Heart right ventricle (tissue), 16 donors: ENCODE data around the gene UGT1A3. TPM values are rescaled to one million over a fixed set of nuclear protein-coding genes. Genes with fewer than 3 reads are reported as not detected.

Source experiments
- ATAC-seq, 8 donors: fragments of 200-7000 bp; cut with Tn5 transposase; one replicate each; pipeline ENCODE4 v1.9.1; 2020; ENCODE audit warnings: mild to moderate bottlenecking in 8 of 8, moderate library complexity in 8 of 8, moderate number of reproducible peaks in 1 of 8
- DNase-seq, 2 donors: peaks; one replicate each; pipeline ENCODE4 v3.0.0-alpha.2; 2020
- H3K27ac ChIP-seq, 10 donors: fragments of 200-600 bp; sonication (generic) in 2 of 10; one replicate each; pipeline versions ENCODE4 v1.5.0 to v1.8.0; 2020 to 2022; ENCODE audit warnings: mild to moderate bottlenecking in 3 of 10
- H3K27me3 ChIP-seq, 7 donors: fragments of 200-600 bp; one replicate each; pipeline ENCODE4 v1.8.0; 2021 to 2022; ENCODE audit warnings: mild to moderate bottlenecking in 2 of 7
- H3K36me3 ChIP-seq, 9 donors: fragments of 200-600 bp; sonication (generic) in 1 of 9; one replicate each; pipeline versions ENCODE4 v1.5.0 to v1.8.0; 2020 to 2022; ENCODE audit warnings: mild to moderate bottlenecking in 2 of 9
- H3K4me1 ChIP-seq, 9 donors: fragments of 200-600 bp; sonication (generic) in 1 of 9; one replicate each; pipeline versions ENCODE4 v1.5.0 to v1.8.0; 2020 to 2022; ENCODE audit warnings: mild to moderate bottlenecking in 4 of 9
- H3K4me3 ChIP-seq, 10 donors: fragments of 200-600 bp; sonication (generic) in 2 of 10; one replicate each; pipeline versions ENCODE4 v1.5.0 to v1.8.0; 2020 to 2022; ENCODE audit warnings: mild to moderate bottlenecking in 7 of 10, moderate library complexity in 2 of 10
- H3K9me3 ChIP-seq, 11 donors: fragments of 200-600 bp in 10 of 11; sonication (generic) in 2 of 11; one replicate each; pipeline versions ENCODE4 v1.5.0 to v1.8.0; 2013 to 2022; ENCODE audit warnings: mild to moderate bottlenecking in 2 of 11, control low read depth in 1 of 11, moderate library complexity in 1 of 11
- CTCF ChIP-seq, 9 donors: fragments of 200-600 bp; sonication (generic) in 2 of 9; IDR thresholded peaks; one replicate each; pipeline versions ENCODE4 v1.5.0 to v1.8.0; 2021 to 2022; ENCODE audit warnings: antibody characterized with exemption in 9 of 9, mild to moderate bottlenecking in 5 of 9, moderate library complexity in 1 of 9
- WGBS, 2 donors: extraction: QIAGEN DNeasy Blood & Tissue Kit; methylation state at CpG; one replicate each; pipeline ENCODE4 v1.1.7; 2013; ENCODE audit warnings: inconsistent platforms in 1 of 2; 5-methylcytosine and 5-hydroxymethylcytosine counted together
- intact Hi-C, 10 donors: fragments of 100-400 bp; cut with DNase I; formaldehyde crosslinking; loops; one replicate each; pipeline versions ENCODE4 v1.11.1 to v1.14.2; 2022
- polyA plus RNA-seq, 2 donors: library from polyadenylated mRNA; stranded (reverse); fragments of 200-250 nt; gene quantifications; one replicate each; pipeline ENCODE4 v1.2.3, GENCODE V29; 2013
- total RNA-seq, 10 donors: library from RNA; stranded (reverse); fragmentation: NEBNext Ultra II Directional in 3 of 10; extraction: Animal tissue kit (Norgen Biotek cat#: 25700) in 3 of 10; gene quantifications; one replicate each; pipeline versions ENCODE4 v1.2.1 to v1.2.4, GENCODE V29; 2021 to 2023
- donor health status: Arrhythmogenic right ventricular cardiomyopathy.
- donor health status: ischemic (EF 13 %, LVEDD 7.1; RV severe dilation, severe dysfunction).
- donor health status: healthy with polysubstance abuse.
- donor health status: DM: no; HTN: yes; CAD: no.
- donor health status: DM: no; HTN: no; CAD: no.
- donor health status: ischemic (EF 25% LVEDD 6.9; RV normal size, moderate dysfunction).
- donor health status: ischemic (EF 25% LVEDD 5.7; RV mildly dilated, moderate dysfunction).
- donor health status: healthy.
- donor health status: DM: yes; HTN: yes; CAD: no.
- donor health status: Ischemic cardiomyopathy.
- donor health status: ischemic (EF 35%, LVEDD 5.7; RV mildly dilated, moderate dysfunction).
- donor health status: nonischemic (EF 11% LVEDD 7.7; RV severe dilation, severe dysfunction).
- donor health status: DM: yes; HTN: yes; CAD: no.
- donor health status: PGD.
- donor health status: ischemic (EF 29% LVEDD 5.4; RV normal size, mild dysfunction).
- donor health status: nonischemic (EF 23%, LVEDD 6.1; RV moderate dilation, normal function).

UGT1A3 gene
- total and polyA plus RNA-seq, 12 donors, result not detected

- TF ChIP-seq CTCF (IDR thresholded peaks at IDR 0.05), result no peak
- WGBS, 2 donors, result 76 to 79% methylated on average over 14 of the region's 14 CpGs
Measured at GRCh38 chr2:233798335-233799086, 69.7 kb downstream of the UGT1A3 start.

GRCh38 chr2:233799087-233799665, 70.3 kb downstream of the UGT1A3 start:
- intact Hi-C loops, result no loop called here
- no peak overlapping the region for H3K4me3 ChIP-seq
- no peak for TF ChIP-seq CTCF (IDR thresholded peaks at IDR 0.05)
- H3K4me1 ChIP-seq, result no peaks in the 10 kb centered on the region
- H3K9me3 ChIP-seq, result peaks cover 0 to 5% (median 0%) of the 10 kb centered on the region in 11 donors
- H3K27me3 ChIP-seq, result peaks cover 0 to 6% (median 4%) of the 10 kb centered on the region in 7 donors
- 58% methylated on average over 7 of the region's 7 CpGs for WGBS, 2 donors
- DNase-seq, result no peak
- H3K27ac ChIP-seq, result no peak overlapping the region
- H3K36me3 ChIP-seq, result no peaks in the 10 kb centered on the region
- no peak for ATAC-seq

More at GRCh38 chr2:233798335-233799086, 69.7 kb downstream of the UGT1A3 start:
- no peaks in the 10 kb centered on the region for H3K4me1 ChIP-seq
- DNase-seq, result no peak
- H3K4me3 ChIP-seq, result no peak overlapping the region
- H3K36me3 ChIP-seq, result no peaks in the 10 kb centered on the region
- no peak overlapping the region for H3K27ac ChIP-seq
- ATAC-seq, result no peak
- peaks cover 0 to 7% (median 0%) of the 10 kb centered on the region in 7 donors for H3K27me3 ChIP-seq
- intact Hi-C loops, result no loop called here
- H3K9me3 ChIP-seq, result peaks cover 0 to 5% (median 0%) of the 10 kb centered on the region in 11 donors

GRCh38 chr2:233799716-233800115, 70.9 kb downstream of the UGT1A3 start:
- no peaks in the 10 kb centered on the region for H3K36me3 ChIP-seq
- ATAC-seq (no peak), DNase-seq (no peak)
- 48 to 53% methylated on average over 5 of the region's 5 CpGs for WGBS, 2 donors
- H3K4me1 ChIP-seq, result no peaks in the 10 kb centered on the region
- H3K27me3 ChIP-seq, result peaks cover 0 to 5% (median 3%) of the 10 kb centered on the region in 7 donors
- H3K9me3 ChIP-seq, result peaks cover 0 to 5% (median 0%) of the 10 kb centered on the region in 11 donors
- no peak overlapping the region for H3K27ac ChIP-seq
- H3K4me3 ChIP-seq, result no peak overlapping the region
- no peak for TF ChIP-seq CTCF (IDR thresholded peaks at IDR 0.05)
- intact Hi-C loops, result no loop called here

GRCh38 chr2:233800208-233800607, 71.4 kb downstream of the UGT1A3 start:
- Histone ChIP-seq H3K4me3 (no peak overlapping the region), H3K9me3 (peaks cover 0 to 5% (median 0%) of the 10 kb centered on the region in 11 donors), H3K36me3 (no peaks in the 10 kb centered on the region), H3K4me1 (no peaks in the 10 kb centered on the region), H3K27me3 (peaks cover 0 to 5% (median 3%) of the 10 kb centered on the region in 7 donors), H3K27ac (no peak overlapping the region)
- no peak for ATAC-seq
- TF ChIP-seq CTCF (IDR thresholded peaks at IDR 0.05), result no peak
- intact Hi-C loops, result no loop called here
- DNase-seq, result no peak
- WGBS, 2 donors, result 78 to 81% methylated on average over 7 of the region's 7 CpGs
